Esophagus mucosa (tissue), 1 donor: ENCODE data around the gene KCNQ1. TPM values are rescaled to one million over a fixed set of nuclear protein-coding genes. Genes with fewer than 3 reads are reported as not detected.

Experiments used
- ATAC-seq: fragments of 200-7000 bp; cut with Tn5 transposase; one replicate; pipeline ENCODE4 v1.9.1; 2020
- total RNA-seq: library from RNA; stranded (reverse); gene quantifications from one replicate; pipeline ENCODE4 v1.2.4, GENCODE V29; 2023
- donor health status: DM: yes; HTN: yes; CAD: no.

Gene KCNQ1
- total RNA-seq, 1 donor from 2014 or later = 1.6 TPM

- no peak for ATAC-seq
Observed at GRCh38 chr11:2737866-2738265, 293.1 kb downstream of the KCNQ1 start.

GRCh38 chr11:2738551-2739431 lies 294.0 kb downstream of the KCNQ1 start:
- no peak for ATAC-seq

- ATAC-seq = no peak
Observed at GRCh38 chr11:2739531-2740274, 294.9 kb downstream of the KCNQ1 start.

- no peak for ATAC-seq
Observed at GRCh38 chr11:2740275-2740940, 295.6 kb downstream of the KCNQ1 start.

GRCh38 chr11:2741006-2741376 lies 296.2 kb downstream of the KCNQ1 start:
- ATAC-seq = no peak

GRCh38 chr11:2741377-2742131 lies 296.7 kb downstream of the KCNQ1 start:
- peak; percentile 40 for ATAC-seq

GRCh38 chr11:2742201-2742600 lies 297.4 kb downstream of the KCNQ1 start:
- no peak for ATAC-seq

GRCh38 chr11:2742611-2743426 lies 298.0 kb downstream of the KCNQ1 start:
- ATAC-seq = no peak

GRCh38 chr11:2743427-2744110 lies 298.8 kb downstream of the KCNQ1 start:
- ATAC-seq = no peak

- no peak for ATAC-seq
Observed at GRCh38 chr11:2744166-2744565, 299.4 kb downstream of the KCNQ1 start.

GRCh38 chr11:2745511-2745910 lies 300.7 kb downstream of the KCNQ1 start:
- no peak for ATAC-seq

GRCh38 chr11:2746401-2747247 lies 301.8 kb downstream of the KCNQ1 start:
- no peak for ATAC-seq

GRCh38 chr11:2747248-2748027 lies 302.6 kb downstream of the KCNQ1 start:
- no peak for ATAC-seq

GRCh38 chr11:2748061-2748813 lies 303.4 kb downstream of the KCNQ1 start:
- ATAC-seq = no peak

GRCh38 chr11:2748814-2749554 lies 304.2 kb downstream of the KCNQ1 start:
- no peak for ATAC-seq

GRCh38 chr11:2750101-2750681 lies 305.4 kb downstream of the KCNQ1 start:
- no peak for ATAC-seq
